ENCODE data around the gene ASB16. TPM values are rescaled to one million over a fixed set of nuclear protein-coding genes. Genes with fewer than 3 reads are reported as not detected.

ASB16 gene
- total RNA-seq, 2 donors from 2014 or later: 0.53 TPM; not detected in 1

GRCh38 chr17:44159519-44160210, 10.8 kb upstream of the ASB16 start:
- H3K27ac ChIP-seq (ENCODE audit: low read depth, low read length): no peak overlapping the region
- WGBS, 2 experiments (ENCODE audit: insufficient coverage in 1 of 2, insufficient read length in 1 of 2): 94 to 97% methylated on average over 13 to 15 of the region's 15 CpGs

GRCh38 chr17:44164476-44164875, 6.0 kb upstream of the ASB16 start:
- no peak for DNase-seq
- no peak for TF ChIP-seq CTCF (conservative IDR thresholded peaks at IDR 0.05)
- H3K27ac ChIP-seq (ENCODE audit: low read depth, low read length): no peak overlapping the region
- H3K27ac Mint-ChIP-seq: no peak overlapping the region
- peaks cover 10% of the 10 kb centered on the region for H3K4me1 Mint-ChIP-seq
- no peaks in the 10 kb centered on the region for H3K9me3 Mint-ChIP-seq
- peaks cover 28% of the 10 kb centered on the region for H3K36me3 Mint-ChIP-seq (ENCODE audit: low read depth)
- H3K4me3 ChIP-seq (ENCODE audit: low read length): no peak overlapping the region
- H3K9ac ChIP-seq (ENCODE audit: extremely low read depth, low read length, poor library complexity, severe bottlenecking): no peak overlapping the region
- no peaks in the 10 kb centered on the region for H3K27me3 ChIP-seq (ENCODE audit: control insufficient read depth, insufficient read depth, low read length, poor library complexity, severe bottlenecking)
- 93% methylated on average over 1 of the region's 1 CpG; no CpG with 5 or more reads in 1 of the 2 experiments for WGBS, 2 experiments (ENCODE audit: insufficient coverage in 1 of 2, insufficient read length in 1 of 2)
- H3K4me3 Mint-ChIP-seq: no peak overlapping the region
- H3K36me3 ChIP-seq (ENCODE audit: control insufficient read depth, insufficient read depth, low read length): peaks cover 32% of the 10 kb centered on the region
- H3K4me1 ChIP-seq (ENCODE audit: control insufficient read depth, insufficient read depth, low read length): no peaks in the 10 kb centered on the region
- H3K9me3 ChIP-seq (ENCODE audit: control insufficient read depth, low read length): no peaks in the 10 kb centered on the region
- H3K27me3 Mint-ChIP-seq (ENCODE audit: insufficient read depth): no peaks in the 10 kb centered on the region

More at GRCh38 chr17:44159519-44160210, 10.8 kb upstream of the ASB16 start:
- Histone ChIP-seq H3K36me3 (ENCODE audit: control insufficient read depth, insufficient read depth, low read length) (peaks cover 72% of the 10 kb centered on the region), H3K9me3 (ENCODE audit: control insufficient read depth, low read length) (no peaks in the 10 kb centered on the region), H3K27me3 (ENCODE audit: control insufficient read depth, insufficient read depth, low read length, poor library complexity, severe bottlenecking) (no peaks in the 10 kb centered on the region), H3K4me1 (ENCODE audit: control insufficient read depth, insufficient read depth, low read length) (no peaks in the 10 kb centered on the region), H3K4me3 (ENCODE audit: low read length) (no peak overlapping the region), H3K9ac (ENCODE audit: extremely low read depth, low read length, poor library complexity, severe bottlenecking) (no peak overlapping the region)
- H3K4me3 Mint-ChIP-seq: no peak overlapping the region
- no peaks in the 10 kb centered on the region for H3K9me3 Mint-ChIP-seq
- no peak overlapping the region for H3K27ac Mint-ChIP-seq
- no peak for DNase-seq
- no peaks in the 10 kb centered on the region for H3K27me3 Mint-ChIP-seq (ENCODE audit: insufficient read depth)
- H3K36me3 Mint-ChIP-seq (ENCODE audit: low read depth): peaks cover 59% of the 10 kb centered on the region
- TF ChIP-seq CTCF (conservative IDR thresholded peaks at IDR 0.05): no peak
- H3K4me1 Mint-ChIP-seq: no peaks in the 10 kb centered on the region

GRCh38 chr17:44167181-44167861, 3.2 kb upstream of the ASB16 start:
- Mint-ChIP-seq H3K27me3 (ENCODE audit: insufficient read depth) (no peaks in the 10 kb centered on the region), H3K27ac (peak overlapping the region; percentile 89), H3K4me3 (no peak overlapping the region), H3K9me3 (no peaks in the 10 kb centered on the region), H3K36me3 (ENCODE audit: low read depth) (peaks cover 7% of the 10 kb centered on the region), H3K4me1 (peaks cover 16% of the 10 kb centered on the region)
- peak; percentile 58 for DNase-seq
- H3K27me3 ChIP-seq (ENCODE audit: control insufficient read depth, insufficient read depth, low read length, poor library complexity, severe bottlenecking): no peaks in the 10 kb centered on the region
- no peak overlapping the region for H3K27ac ChIP-seq (ENCODE audit: low read depth, low read length)
- 88 to 100% methylated on average over 3 to 7 of the region's 7 CpGs for WGBS, 2 experiments (ENCODE audit: insufficient coverage in 1 of 2, insufficient read length in 1 of 2)
- peaks cover 12% of the 10 kb centered on the region for H3K4me1 ChIP-seq (ENCODE audit: control insufficient read depth, insufficient read depth, low read length)
- TF ChIP-seq CTCF (conservative IDR thresholded peaks at IDR 0.05): no peak
- H3K9ac ChIP-seq (ENCODE audit: extremely low read depth, low read length, poor library complexity, severe bottlenecking): no peak overlapping the region
- no peak overlapping the region for H3K4me3 ChIP-seq (ENCODE audit: low read length)
- H3K36me3 ChIP-seq (ENCODE audit: control insufficient read depth, insufficient read depth, low read length): peaks cover 7% of the 10 kb centered on the region
- no peaks in the 10 kb centered on the region for H3K9me3 ChIP-seq (ENCODE audit: control insufficient read depth, low read length)

All from endodermal cell (in vitro differentiated cells).